ENCODE measurements around the gene CD99L2. TPM values are rescaled to one million over a fixed set of nuclear protein-coding genes. Genes with fewer than 3 reads are reported as not detected.

The CD99L2 gene
- total and polyA plus RNA-seq, 2 of the 8 experiments (the other 6 are each of a cell fraction or from before 2014, with no cell fraction given), result 8.0 to 8.5 TPM

DNA sequence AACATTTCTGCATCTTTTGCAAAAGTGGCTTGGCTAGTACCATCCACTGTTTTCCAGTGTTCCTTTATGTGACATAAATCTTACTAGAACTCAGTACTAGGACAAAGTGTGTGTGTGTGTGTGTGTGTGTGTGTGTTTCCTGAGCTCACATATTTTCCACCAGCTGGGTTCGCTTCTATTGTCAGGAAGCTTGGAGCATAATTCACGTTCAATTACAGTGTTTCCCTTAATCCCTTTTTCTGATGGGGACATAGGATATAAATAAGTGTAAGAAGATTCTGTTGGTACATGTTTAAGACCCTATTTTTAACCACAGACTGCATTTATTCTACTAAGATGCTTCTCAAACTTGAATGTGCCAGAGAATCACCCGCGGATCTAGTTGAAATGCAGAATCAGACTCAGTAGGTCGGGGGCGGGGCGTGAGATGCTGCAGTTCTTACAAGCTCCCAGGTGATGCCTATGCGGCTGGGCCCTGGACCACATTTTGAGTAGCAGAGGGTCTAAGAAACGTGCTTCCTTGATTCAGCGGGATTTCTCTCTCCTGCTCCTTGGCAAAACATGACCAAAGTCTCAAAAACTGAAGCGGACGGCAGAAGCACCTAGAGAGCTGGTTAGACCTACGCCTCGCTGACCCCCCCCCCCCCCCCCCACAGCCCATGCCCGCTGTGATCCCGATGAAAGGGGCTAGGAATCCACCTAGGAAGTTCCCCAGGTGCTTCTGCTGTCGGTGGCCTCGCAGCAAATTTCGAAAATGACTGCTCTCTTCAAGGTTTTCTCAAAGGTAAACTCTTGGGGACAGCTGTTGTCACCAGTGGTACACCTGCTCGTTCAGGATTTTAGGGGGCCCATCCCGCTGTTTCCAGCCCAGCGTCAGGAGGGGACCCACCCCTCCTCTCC is 797 bp downstream of the CD99L2 start (continued):
- TF ChIP-seq RFX5 (IDR thresholded peaks at IDR 0.05; ENCODE audit: borderline replicate concordance, low read depth, low read length), result no peak
- TF ChIP-seq EZH2 (IDR thresholded peaks at IDR 0.05; ENCODE audit: low read depth, low read length, severe bottlenecking), result no peak
- no peak for TF ChIP-seq RBBP5 (IDR thresholded peaks at IDR 0.05; ENCODE audit: borderline replicate concordance, low read depth, low read length)
- no peak for TF ChIP-seq PHF8 (conservative IDR thresholded peaks at IDR 0.05; ENCODE audit: low read depth, low read length)
- TF ChIP-seq HDAC6 (IDR thresholded peaks at IDR 0.05; ENCODE audit: low read depth, low read length), result no peak
- TF ChIP-seq SP4 (IDR thresholded peaks at IDR 0.05; ENCODE audit: low read length), result no peak
- TF ChIP-seq SP1 (IDR thresholded peaks at IDR 0.05; ENCODE audit: low read depth, low read length), result no peak
- TF ChIP-seq JUND (IDR thresholded peaks at IDR 0.05; ENCODE audit: low read length), result no peak
- TF ChIP-seq SAP30 (IDR thresholded peaks at IDR 0.05; ENCODE audit: insufficient read depth, insufficient replicate concordance, low read length), result no peak
- no peak for TF ChIP-seq RAD21 (IDR thresholded peaks at IDR 0.05 in 1 of 2, conservative IDR thresholded peaks at IDR 0.05 in 1 of 2; ENCODE audit: low read depth in 2 of 2, low read length in 2 of 2)
- no peak for TF ChIP-seq BRCA1 (IDR thresholded peaks at IDR 0.05; ENCODE audit: low read depth, low read length)
